A549 (cell line): ENCODE data around the gene ATP2C2.

Experiments used
- MAFK ChIP-seq: fragments of 450-650 bp; IDR thresholded peaks from 2 replicates; pipeline ENCODE4 v1.6.1; 2014; ENCODE audit not compliant: partially characterized antibody
- NFE2L2 ChIP-seq: fragments of 150-350 bp; conservative IDR thresholded peaks from 2 replicates; pipeline ENCODE4 v1.6.1; 2014; ENCODE audit warnings: low read length
- TF ChIP-seq, protein P1 (sequence below): fragments of >200 bp; sonication (Bioruptor Twin); formaldehyde crosslinking; IDR thresholded peaks from 3 replicates; pipeline ENCODE4 v1.5.1; 2016

- TF ChIP-seq, protein P1, sequence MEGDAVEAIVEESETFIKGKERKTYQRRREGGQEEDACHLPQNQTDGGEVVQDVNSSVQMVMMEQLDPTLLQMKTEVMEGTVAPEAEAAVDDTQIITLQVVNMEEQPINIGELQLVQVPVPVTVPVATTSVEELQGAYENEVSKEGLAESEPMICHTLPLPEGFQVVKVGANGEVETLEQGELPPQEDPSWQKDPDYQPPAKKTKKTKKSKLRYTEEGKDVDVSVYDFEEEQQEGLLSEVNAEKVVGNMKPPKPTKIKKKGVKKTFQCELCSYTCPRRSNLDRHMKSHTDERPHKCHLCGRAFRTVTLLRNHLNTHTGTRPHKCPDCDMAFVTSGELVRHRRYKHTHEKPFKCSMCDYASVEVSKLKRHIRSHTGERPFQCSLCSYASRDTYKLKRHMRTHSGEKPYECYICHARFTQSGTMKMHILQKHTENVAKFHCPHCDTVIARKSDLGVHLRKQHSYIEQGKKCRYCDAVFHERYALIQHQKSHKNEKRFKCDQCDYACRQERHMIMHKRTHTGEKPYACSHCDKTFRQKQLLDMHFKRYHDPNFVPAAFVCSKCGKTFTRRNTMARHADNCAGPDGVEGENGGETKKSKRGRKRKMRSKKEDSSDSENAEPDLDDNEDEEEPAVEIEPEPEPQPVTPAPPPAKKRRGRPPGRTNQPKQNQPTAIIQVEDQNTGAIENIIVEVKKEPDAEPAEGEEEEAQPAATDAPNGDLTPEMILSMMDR: no peak
- no peak for TF ChIP-seq NFE2L2
- no peak for TF ChIP-seq MAFK
These were observed 6.8 kb upstream of the ATP2C2 start for GRCh38 chr16:84361546-84361945.
